GM12873 (cell line): ENCODE data around the gene H1-8.

Source experiments
- TF ChIP-seq, protein P1 (sequence below): IDR thresholded peaks from 2 replicates; pipeline ENCODE4 v1.5.1; 2012; ENCODE audit warnings: low read depth, mild to moderate bottlenecking, moderate library complexity, low read length, control low read depth; ENCODE audit not compliant: insufficient read depth; ENCODE audit errors: missing control alignments

H1-8 gene

GRCh38 chr3:129571605-129572547, 28.9 kb downstream of the H1-8 start:
- TF ChIP-seq, protein P1, sequence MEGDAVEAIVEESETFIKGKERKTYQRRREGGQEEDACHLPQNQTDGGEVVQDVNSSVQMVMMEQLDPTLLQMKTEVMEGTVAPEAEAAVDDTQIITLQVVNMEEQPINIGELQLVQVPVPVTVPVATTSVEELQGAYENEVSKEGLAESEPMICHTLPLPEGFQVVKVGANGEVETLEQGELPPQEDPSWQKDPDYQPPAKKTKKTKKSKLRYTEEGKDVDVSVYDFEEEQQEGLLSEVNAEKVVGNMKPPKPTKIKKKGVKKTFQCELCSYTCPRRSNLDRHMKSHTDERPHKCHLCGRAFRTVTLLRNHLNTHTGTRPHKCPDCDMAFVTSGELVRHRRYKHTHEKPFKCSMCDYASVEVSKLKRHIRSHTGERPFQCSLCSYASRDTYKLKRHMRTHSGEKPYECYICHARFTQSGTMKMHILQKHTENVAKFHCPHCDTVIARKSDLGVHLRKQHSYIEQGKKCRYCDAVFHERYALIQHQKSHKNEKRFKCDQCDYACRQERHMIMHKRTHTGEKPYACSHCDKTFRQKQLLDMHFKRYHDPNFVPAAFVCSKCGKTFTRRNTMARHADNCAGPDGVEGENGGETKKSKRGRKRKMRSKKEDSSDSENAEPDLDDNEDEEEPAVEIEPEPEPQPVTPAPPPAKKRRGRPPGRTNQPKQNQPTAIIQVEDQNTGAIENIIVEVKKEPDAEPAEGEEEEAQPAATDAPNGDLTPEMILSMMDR, result no peak

GRCh38 chr3:129572603-129573002, 29.6 kb downstream of the H1-8 start:
- TF ChIP-seq, protein P1, result no peak

DNA sequence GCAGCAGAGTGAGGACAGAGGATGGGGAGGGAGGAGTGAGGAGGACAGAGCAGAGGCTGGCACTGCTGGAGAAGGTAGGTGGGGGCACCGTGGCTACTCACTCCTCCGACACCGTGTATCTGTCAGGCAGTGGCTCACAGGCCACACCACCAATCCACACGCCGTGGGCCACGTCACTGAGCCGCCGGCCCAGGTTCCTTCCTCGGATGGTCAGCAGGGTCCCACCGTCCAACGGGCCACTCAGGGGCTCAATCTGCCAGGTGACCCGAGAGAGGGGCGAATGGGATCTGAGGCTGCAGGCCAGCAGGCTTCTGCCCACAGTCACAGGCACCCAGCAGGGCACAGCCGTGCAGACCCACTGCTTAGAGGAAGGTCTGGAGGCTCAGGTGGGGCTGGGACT, 30.5 kb downstream of the H1-8 start:
- TF ChIP-seq, protein P1, result no peak

GRCh38 chr3:129574206-129574605, 31.2 kb downstream of the H1-8 start:
- TF ChIP-seq, protein P1, result no peak

DNA sequence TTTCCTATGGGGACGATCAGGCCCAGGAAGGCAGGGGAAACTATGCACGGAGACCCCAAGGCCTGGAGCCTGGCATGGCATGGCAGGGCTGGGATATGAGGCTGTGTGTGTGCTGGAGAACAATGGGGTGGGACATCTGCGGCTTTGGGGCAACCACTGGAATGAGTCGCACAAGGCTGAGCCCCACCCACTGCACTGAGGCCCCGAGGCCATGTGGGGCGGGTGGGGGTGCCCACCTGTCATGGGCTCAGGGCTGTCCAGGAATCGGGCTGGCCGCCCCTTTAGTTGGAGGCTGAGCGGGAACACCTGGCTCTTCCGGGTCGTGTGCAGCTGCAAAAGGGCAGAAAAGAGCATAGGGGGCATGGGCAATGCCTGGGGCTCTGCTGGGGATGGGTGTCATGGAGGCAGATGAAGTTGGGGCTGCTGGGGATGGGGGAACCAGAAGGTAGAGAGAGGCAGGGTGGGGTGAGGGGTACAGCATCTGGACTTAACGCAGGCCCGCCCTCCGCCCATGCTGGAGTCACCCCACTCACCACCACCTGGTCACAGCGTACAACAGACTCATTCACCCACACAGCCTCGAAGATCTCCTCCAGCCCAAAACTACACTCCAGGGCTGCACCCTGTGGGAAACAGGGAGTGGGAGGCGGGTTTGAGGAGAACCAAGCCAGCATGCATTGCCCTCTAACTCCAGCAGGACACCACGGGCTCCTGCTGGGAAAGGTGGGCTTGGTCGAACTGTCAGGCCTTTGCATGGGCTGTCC, 32.4 kb downstream of the H1-8 start:
- TF ChIP-seq, protein P1, result no peak

- TF ChIP-seq, protein P1, result no peak
Observed at GRCh38 chr3:129575997-129576384, 33.0 kb downstream of the H1-8 start.
